Measurements from ENCODE around the gene WNT16.

DNA sequence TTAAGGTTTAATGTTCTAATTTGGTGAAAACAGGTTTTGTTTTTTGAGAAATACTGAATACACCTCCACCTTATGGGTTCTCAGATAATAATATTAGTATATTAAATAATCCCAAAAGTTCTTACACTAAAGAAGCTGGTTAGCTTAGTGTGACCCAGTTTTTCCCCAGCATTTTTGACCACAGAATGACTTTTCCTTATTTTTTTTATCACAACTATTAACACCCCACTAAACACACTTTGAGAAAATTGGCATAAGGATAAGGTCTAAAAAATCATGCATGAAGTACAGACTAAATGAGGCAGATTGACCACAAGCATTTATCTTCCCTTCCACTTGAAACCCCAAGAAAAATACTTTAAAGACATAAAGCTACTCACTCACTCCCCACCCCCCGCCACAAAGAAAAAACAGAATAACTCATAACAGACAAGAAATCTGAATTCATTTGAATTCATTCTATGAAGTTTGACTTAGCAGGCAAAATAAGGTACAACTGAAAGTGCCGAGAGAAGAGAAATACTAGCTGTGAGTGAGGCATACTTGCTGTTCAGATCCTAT lies 49.7 kb upstream of the WNT16 start:
- no peak for TF ChIP-seq CTCF (conservative IDR thresholded peaks at IDR 0.05; ENCODE audit: low read depth, low read length)
- no peak for TF ChIP-seq EZH2 (IDR thresholded peaks at IDR 0.05; ENCODE audit: low read length, unreplicated experiment)
- no peak for TF ChIP-seq EZH2phosphoT487 (IDR thresholded peaks at IDR 0.05; ENCODE audit: borderline replicate concordance, low read length)

All from PC-3 (cell line).